HCT116 (cell line): ENCODE data around the gene BIVM.

ENCODE experiments used
- EZH2phosphoT487 ChIP-seq: fragments of 200-600 bp; IDR thresholded peaks from 2 replicates; pipeline ENCODE4 v1.6.1; 2018; ENCODE audit warnings: antibody characterized with exemption, borderline replicate concordance
- FOSL1 ChIP-seq: IDR thresholded peaks from 2 replicates; pipeline ENCODE4 v1.6.1; 2012; ENCODE audit warnings: low read depth
- POLR2A ChIP-seq: IDR thresholded peaks from 2 replicates; pipeline ENCODE4 v1.7.0; 2011; ENCODE audit warnings: borderline replicate concordance; ENCODE audit not compliant: insufficient read depth, insufficient read length; ENCODE audit errors: extremely low read depth
- POLR2AphosphoS5 ChIP-seq: IDR thresholded peaks from 2 replicates; pipeline ENCODE4 v1.6.1; 2011; ENCODE audit warnings: mild to moderate bottlenecking, low read depth, low read length, moderate library complexity
- TF ChIP-seq, protein P1 (sequence below), 3 experiments: fragments of 200-600 bp in 1 of 3; sonication (generic) in 1 of 3; IDR thresholded peaks in 2 of 3; conservative IDR thresholded peaks in 1 of 3; 2 replicates each; pipeline ENCODE4 v1.5.1; 2012 to 2017; ENCODE audit warnings: low read depth in 2 of 3, low read length in 2 of 3, antibody characterized with exemption in 1 of 3, borderline replicate concordance in 1 of 3, control low read depth in 1 of 3, mild to moderate bottlenecking in 1 of 3, mixed read lengths in 1 of 3, mixed run types in 1 of 3, moderate library complexity in 1 of 3; ENCODE audit not compliant: insufficient read depth in 1 of 3
- TF ChIP-seq, protein P2 (sequence below): IDR thresholded peaks from 2 replicates; pipeline ENCODE4 v1.6.1; 2012

DNA sequence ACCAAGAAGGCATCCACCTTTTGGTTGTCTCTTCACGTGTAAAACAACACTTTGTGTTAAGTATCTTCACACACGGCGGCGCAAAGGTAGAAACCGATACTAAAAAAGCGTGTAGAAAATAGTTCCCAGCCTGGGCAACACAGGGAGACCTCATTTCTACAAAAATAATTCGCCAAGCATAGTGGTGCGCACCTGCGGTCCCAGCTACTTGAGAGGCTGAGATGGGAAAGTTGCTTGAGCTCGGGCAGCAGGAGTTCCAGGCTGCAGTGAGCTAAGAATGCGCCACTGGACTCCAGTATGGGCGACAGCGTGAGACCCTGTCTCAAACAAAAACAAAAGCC is 46.3 kb downstream of the BIVM start:
- TF ChIP-seq, protein P1, sequence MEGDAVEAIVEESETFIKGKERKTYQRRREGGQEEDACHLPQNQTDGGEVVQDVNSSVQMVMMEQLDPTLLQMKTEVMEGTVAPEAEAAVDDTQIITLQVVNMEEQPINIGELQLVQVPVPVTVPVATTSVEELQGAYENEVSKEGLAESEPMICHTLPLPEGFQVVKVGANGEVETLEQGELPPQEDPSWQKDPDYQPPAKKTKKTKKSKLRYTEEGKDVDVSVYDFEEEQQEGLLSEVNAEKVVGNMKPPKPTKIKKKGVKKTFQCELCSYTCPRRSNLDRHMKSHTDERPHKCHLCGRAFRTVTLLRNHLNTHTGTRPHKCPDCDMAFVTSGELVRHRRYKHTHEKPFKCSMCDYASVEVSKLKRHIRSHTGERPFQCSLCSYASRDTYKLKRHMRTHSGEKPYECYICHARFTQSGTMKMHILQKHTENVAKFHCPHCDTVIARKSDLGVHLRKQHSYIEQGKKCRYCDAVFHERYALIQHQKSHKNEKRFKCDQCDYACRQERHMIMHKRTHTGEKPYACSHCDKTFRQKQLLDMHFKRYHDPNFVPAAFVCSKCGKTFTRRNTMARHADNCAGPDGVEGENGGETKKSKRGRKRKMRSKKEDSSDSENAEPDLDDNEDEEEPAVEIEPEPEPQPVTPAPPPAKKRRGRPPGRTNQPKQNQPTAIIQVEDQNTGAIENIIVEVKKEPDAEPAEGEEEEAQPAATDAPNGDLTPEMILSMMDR (IDR thresholded peaks at IDR 0.05 in 2 of 3, conservative IDR thresholded peaks at IDR 0.05 in 1 of 3; ENCODE audit: borderline replicate concordance in 1 of 3, insufficient read depth in 1 of 3, low read depth in 2 of 3, low read length in 2 of 3), result no peak
- TF ChIP-seq FOSL1 (no peak), POLR2A (no peak), EZH2phosphoT487 (no peak), POLR2AphosphoS5 (no peak)
- TF ChIP-seq, protein P2, sequence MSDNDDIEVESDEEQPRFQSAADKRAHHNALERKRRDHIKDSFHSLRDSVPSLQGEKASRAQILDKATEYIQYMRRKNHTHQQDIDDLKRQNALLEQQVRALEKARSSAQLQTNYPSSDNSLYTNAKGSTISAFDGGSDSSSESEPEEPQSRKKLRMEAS, result no peak
